Medulla oblongata (tissue), 1 donor: ENCODE measurements around the gene GREB1L.

ENCODE experiments used
- DNase-seq: peaks from one replicate; pipeline ENCODE4 v3.0.0-alpha.2; 2015; ENCODE audit errors: extremely low spot score

GREB1L gene

DNA sequence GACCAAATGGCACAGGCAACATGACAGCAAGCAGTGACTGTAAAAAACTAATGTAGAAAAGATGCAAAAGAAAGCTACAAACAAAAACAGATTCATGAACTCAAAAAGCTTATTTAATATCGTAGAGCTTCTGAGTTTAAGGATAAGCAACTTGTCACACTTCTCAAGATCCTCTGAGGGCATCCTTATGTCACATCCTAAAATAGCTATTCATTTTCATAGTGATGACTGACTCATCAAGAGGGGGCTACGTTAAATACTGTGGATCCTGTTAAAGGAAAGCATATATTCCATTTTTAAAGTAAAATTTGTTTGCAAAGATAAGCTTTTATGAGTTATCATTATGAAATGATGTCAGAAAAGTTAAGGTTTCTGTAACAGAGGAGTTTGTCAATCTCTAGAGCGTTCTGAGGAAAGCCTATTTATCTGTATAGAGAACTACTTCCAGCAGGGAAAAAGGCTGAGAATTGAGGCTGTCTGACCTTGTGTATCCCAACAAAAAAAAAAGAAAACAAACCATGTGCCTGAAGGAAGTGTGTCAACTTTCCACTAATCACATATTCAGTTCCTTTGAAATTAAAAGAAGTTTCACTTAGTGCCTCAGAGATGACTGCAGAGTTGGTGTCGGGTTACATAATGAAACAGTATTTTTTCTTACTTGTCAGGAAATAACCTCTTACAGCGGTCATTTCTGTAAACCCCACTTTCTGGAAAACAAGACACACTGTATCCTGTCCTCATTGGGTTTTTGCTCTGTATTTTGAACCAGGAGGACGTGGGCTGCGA, 243.0 kb downstream of the GREB1L start:
- no peak for DNase-seq

- DNase-seq: no peak
Observed at GRCh38 chr18:21486905-21487437, 244.9 kb downstream of the GREB1L start.

DNA sequence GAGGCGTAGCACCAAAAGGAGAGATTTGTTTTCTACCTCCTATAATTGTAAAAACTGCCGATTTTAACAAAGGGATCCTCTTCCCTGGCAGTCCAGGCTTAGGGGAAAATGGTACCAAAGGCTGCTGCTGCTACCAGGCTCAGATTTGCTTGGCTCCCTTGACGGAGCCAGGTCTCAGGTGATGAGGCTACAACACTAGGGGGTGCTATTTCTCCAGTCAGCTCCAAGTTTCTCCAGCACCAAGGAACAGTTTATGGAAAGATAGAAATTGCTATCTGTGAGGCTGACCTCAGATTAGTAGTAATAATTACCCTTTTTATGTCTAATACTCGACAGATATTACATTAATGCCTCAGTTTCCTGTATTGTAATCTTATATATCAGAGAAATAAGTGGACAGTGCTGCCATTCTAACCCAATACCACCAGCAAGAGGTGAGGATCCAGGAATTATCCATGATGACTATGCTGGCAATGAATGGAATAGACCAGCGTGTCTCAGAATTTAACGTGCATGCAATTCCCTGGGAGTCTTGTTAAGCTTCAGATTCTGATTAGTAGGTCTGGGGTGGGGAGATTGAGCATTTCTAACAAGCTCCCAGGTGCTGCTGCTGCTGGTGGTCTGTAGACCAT, 247.2 kb downstream of the GREB1L start:
- peak; percentile 63 for DNase-seq

DNA sequence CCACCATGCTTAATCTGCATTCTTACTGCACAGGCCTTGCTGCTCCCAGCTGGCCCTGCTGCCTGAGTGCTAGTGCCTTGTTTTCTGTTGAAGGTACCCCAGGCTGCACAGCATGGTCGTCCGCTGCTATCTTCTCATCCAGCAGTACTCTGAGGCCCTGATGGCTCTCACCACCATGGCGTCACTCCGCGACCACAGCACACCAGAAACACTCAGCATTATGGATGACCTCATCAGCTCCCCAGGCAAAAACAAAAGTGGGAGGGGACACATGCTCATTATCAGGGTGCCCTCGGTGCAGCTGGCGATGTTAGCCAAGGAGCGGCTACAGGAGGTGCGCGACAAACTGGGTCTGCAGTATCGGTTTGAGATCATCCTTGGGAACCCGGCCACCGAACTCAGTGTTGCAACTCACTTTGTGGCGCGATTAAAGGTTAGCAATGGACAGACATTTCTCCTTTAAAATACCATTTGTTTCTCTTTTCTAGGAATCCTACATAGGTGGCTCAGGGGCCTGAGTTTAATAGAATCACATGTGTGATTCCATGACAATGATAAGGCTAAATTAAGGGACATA, 248.0 kb downstream of the GREB1L start:
- DNase-seq: no peak

GRCh38 chr18:21490748-21491147, 248.7 kb downstream of the GREB1L start:
- no peak for DNase-seq

- DNase-seq: no peak
Observed at GRCh38 chr18:21496277-21496835, 254.3 kb downstream of the GREB1L start.

DNA sequence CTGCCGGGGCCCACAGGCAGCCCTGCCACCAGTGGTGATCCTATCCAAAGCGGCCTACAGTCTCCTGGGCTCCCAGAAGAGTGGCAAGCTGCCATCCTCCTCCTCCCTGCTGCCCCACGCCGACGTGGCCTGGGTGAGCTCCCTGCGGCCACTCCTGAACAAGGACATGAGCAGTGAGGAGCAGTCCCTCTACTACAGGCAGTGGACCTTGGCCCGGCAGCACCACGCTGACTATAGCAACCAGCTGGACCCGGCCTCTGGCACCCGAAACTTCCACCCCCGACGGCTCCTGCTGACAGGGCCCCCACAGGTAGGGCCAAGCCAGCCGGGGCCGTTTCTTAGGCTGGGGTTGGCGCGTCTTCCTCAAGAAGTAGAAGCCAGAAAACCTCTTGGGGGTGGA, 258.0 kb downstream of the GREB1L start:
- no peak for DNase-seq

DNA sequence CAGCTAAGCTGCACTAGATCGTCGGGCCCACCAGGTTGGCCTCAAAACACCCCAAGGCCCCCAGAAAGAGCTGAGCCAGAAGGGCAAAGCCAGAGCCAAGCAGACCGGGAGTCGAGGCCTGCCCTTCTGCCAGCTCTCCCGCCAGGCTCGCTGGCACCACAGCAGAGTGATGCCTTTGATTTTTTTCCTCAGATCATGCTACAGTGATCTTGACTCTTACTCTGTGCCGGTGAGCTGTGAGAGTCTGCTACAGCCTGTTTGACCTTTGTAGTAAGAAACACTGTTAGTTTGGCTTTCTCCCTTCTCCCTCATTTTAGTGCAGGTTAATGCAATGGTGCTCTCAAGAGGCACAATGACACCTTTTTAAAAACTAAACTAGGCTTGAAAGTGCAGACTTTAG, 260.6 kb downstream of the GREB1L start:
- DNase-seq: no peak

DNA sequence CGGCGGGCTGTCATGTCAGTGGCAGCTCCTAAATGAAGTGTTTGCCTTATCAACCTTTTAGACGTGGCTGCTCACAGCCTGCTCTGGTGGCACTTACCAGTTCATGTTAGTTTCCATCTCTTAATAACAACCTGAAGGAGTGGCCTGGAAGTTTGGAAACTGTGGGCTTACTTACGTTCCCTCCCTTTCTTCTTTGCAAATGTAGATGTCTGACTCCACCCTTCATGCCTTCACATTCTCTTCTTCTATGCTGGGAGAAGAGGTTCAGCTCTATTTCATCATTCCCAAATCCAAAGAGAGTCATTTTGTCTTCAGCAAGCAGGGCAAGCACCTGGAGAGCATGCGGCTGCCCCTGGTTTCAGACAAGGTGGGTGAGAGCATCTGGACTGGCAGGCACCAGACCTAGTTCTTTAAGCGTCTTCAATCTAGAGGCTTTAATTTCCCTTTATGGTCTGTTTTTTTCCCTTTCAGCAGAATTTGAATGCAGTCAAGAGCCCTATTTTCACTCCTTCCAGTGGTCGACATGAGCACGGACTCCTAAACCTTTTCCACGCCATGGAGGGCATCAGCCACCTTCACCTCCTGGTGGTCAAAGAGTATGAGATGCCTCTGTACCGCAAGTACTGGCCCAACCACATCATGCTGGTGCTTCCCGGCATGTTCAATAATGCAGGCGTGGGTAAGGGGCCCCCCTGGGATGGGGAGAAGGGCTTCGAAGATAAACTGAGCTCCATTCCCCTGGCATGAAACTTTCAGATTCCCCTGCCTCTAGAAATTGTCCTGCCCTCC, 266.1 kb downstream of the GREB1L start:
- no peak for DNase-seq

DNA sequence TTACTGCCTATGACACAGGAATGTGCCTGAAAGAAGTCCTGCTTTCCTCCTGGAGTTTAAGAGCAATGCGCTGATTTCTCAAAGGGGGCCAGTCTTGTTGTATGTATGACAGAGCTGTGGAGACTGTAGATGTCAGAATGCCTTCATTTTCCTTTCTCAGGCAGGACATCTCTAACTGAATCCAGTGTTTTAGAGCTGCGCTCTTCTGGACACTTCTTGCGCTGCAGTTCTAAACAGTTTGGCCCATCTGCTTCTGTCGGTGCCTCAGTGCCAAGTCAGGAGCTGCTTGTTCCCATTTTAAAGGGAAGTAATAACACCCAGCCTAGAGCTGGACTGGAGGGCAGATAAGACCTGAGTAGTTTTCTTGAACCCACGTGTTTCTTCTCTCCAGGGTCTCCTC, 267.0 kb downstream of the GREB1L start:
- no peak for DNase-seq

GRCh38 chr18:21513292-21513691, 271.3 kb downstream of the GREB1L start:
- no peak for DNase-seq

DNA sequence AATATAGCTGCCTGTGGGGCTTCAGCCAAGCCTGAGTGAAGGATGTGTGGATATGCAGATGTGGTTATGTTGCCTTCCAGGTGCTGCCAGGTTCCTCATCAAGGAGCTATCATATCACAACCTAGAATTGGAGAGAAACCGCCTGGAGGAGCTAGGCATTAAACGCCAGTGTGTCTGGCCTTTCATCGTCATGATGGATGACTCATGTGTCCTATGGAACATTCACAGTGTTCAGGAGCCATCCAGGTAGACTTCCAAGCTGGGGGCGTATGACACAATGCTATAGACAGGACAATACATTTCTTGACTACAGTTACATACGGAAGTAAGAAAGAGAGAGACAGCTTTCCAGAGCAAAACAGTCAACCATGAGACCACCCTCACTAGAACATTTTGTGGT, 271.7 kb downstream of the GREB1L start:
- DNase-seq: no peak

DNA sequence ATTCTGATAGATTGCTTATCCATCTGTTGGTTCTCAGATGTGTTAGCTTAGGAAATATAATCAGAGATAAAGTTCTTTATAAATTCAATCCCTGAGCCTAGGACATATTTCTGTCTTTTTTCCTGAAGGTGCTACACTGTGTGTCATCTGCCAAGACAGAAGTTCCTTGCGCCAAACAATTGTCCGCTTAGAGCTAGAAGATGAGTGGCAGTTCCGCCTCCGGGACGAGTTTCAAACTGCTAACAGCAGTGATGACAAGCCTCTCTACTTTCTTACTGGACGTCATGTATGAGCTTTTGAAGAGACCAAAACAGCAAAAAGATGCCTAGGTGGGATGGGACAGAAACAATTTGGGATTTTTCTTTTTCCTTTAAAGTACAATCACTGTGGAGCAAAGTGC, 280.5 kb downstream of the GREB1L start:
- DNase-seq: no peak

DNA sequence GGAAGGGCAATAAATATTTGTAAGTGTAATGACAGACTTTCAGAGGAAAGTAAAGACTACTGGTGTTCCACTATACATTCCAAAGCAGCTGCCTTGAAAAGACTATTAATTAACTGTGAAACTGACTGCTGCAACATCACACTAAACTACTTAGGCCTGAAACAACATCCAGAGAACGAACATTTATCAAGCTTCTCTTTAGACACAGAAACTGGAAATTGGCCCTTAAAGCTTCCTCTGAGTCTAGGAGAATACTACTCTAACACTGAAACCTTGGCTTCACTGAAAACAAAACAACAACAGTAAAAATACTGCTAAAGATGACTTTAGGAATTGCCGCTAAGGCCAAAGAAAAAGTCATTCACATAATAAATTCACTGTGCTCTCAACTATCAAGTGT, 283.9 kb downstream of the GREB1L start:
- no peak for DNase-seq

GRCh38 chr18:21526463-21526862, 284.4 kb downstream of the GREB1L start:
- DNase-seq: no peak

DNA sequence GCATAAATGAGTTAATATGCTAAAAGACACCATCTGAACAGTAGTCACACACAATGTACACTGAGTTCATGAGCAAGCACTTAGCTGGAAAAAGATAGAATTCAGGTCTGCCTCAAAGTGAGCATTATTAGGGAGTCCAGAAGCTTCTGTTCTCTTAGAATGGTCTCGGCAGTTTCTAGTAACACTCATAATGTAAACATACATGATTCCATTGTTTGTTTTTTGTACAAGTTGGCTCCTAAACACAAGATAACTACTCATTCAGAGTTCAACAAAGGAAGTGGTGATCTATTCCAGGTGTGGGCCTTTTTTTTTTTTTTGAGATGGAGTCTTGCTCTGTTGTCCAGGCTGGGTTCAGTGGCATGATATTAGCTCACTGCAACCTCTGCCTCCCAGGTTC, 292.3 kb downstream of the GREB1L start:
- DNase-seq: no peak

DNA sequence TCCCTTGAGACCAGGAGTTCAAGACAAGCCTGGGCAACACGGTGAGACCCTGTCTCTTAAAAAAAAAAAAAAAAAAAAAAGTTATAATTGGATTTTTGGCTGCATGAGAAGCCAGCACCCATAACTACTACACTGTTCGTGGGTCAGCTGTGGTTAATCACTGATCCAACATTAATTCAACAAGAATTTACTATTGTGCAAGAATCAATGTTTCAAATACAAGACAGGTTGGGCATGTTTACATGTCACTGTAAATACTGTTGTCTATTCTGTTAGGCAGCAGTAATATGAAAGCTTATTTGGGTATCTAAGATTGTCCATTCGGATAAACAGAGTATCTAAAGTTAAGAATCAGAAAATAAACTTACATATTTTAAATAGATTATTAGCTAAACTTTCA, 296.2 kb downstream of the GREB1L start:
- DNase-seq: no peak

DNA sequence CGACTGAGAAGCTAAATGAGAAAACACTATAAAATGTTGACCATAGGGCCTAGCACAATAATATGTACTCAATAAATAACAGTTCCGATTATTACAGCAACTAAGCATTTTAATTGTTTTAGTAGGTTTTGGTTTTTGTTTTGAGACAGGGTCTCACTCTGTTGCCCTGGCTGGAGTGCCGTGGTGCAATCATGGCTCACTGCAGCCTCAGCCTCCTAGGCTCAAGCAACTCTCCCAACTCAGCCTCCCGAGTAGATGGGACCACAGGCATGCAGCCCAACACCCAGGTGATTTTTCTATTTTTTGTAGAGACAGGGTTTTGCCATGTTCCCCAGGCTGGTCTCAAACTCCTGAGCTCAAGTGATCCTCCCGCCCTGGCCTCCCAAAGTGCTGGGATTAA, 304.4 kb downstream of the GREB1L start:
- DNase-seq: no peak

DNA sequence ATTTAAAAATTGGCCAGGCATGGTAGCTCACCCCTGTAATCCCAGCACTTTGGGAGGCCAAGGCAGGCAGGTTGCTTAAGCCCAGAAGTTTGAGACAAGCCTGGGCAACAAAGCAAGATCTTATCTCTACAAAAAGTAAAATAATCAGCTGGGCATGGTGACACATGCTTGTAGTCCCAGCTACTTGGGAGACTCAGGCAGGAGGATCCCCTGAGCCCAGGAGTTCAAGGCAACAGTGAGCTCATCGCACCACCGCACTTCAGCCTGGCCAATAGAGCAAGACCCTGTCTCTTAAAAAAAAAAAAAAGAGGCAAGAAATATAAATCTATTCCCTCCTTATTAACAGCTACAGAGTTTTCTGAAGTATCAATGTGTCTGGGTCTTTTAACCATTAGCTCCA, 306.6 kb downstream of the GREB1L start:
- DNase-seq: no peak

DNA sequence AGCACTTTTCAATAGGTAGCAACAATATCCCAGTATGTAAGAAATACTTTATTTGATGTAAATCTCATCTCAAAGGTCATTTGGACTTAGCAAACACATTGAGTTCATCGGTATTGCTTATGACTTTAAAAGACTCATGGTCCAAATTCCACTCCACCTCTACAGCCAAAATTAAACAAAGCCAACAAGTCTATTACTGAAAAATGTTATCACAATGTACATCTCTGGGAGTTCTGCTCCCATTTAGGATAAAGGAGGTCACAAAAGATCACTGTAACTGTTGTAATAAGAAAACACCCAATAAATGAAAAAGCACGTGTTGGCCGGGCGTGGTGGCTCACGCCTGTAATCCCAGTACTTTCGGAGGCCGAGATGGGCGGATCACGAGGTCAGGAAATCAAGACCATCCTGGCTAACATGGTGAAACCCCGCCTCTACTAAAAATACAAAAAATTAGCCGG, 308.5 kb downstream of the GREB1L start:
- DNase-seq: no peak

DNA sequence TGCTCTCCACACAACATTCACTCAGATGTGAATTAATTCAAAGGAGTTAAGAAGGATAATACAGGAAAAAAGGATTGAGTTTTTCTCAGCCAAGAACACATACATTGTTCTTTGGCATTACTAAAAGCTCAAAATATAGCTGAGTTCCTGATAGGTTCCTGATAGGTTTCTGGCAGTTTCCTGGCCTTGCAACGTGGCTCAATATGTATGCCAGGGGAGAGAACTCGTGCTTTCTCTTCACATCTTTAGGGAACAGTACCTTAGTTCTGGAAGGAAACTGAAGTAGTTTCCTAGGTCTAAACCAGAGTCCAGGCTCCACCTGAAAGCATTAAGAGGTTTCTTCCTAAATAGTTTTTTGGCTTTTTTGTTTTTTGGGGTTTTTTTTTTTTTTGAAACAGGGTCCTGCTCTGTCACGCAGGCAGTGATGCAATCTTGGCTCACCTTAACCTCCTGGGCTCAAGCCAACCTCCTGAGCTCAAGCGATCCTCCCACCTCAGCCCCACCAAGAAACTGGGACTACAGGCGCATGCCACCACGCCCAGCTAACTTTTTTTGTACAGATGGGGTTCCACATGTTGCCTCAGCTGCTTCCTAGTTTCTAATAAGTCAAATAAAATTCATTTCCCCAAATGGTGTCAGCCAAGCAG, 315.7 kb downstream of the GREB1L start:
- DNase-seq: no peak
